CD4-positive, alpha-beta T cell treated with Interleukin-1 beta for 1 hour (primary cell): ENCODE data around the gene KANK4.
"Not testable (repeated sequence)": the region's sequence is repeated elsewhere in the genome, so short reads cannot be mapped to it uniquely, and the experiment has no call there.

Experiments used
- DNase-seq, 2 donors: peaks; one replicate each; pipeline ENCODE4 v3.0.0-alpha.2; 2020 to 2022

KANK4 gene

GRCh38 chr1:62271134-62271533 is 48.1 kb downstream of the KANK4 start:
- no peak for DNase-seq

- DNase-seq = no peak
These were observed 49.3 kb downstream of the KANK4 start for GRCh38 chr1:62269851-62270495.

- DNase-seq = no peak
These were observed 49.8 kb downstream of the KANK4 start for GRCh38 chr1:62269439-62269838.

GRCh38 chr1:62268315-62268714 is 50.9 kb downstream of the KANK4 start:
- DNase-seq = no peak

GRCh38 chr1:62265956-62266935 is 53.0 kb downstream of the KANK4 start:
- no peak for DNase-seq

GRCh38 chr1:62263814-62264353 is 55.4 kb downstream of the KANK4 start:
- DNase-seq = no peak

GRCh38 chr1:62263006-62263813 is 56.0 kb downstream of the KANK4 start:
- DNase-seq = no peak

GRCh38 chr1:62260688-62261087 is 58.5 kb downstream of the KANK4 start:
- DNase-seq = no peak

- no peak for DNase-seq
These were observed 59.7 kb downstream of the KANK4 start for GRCh38 chr1:62259551-62259950.

- no peak for DNase-seq
These were observed 69.0 kb downstream of the KANK4 start for GRCh38 chr1:62250126-62250726.

- DNase-seq = no peak
These were observed 71.7 kb downstream of the KANK4 start for GRCh38 chr1:62247391-62248168.

- no peak for DNase-seq
These were observed 74.0 kb downstream of the KANK4 start for GRCh38 chr1:62245201-62245600.

GRCh38 chr1:62244380-62244779 is 74.9 kb downstream of the KANK4 start:
- DNase-seq = not testable (repeated sequence)

GRCh38 chr1:62241371-62242131 is 77.7 kb downstream of the KANK4 start:
- DNase-seq = no peak

GRCh38 chr1:62240651-62241370 is 78.4 kb downstream of the KANK4 start:
- DNase-seq = no peak

GRCh38 chr1:62239652-62240403 is 79.4 kb downstream of the KANK4 start:
- DNase-seq = not testable (repeated sequence)

GRCh38 chr1:62238507-62238906 is 80.7 kb downstream of the KANK4 start:
- no peak for DNase-seq

- DNase-seq = no peak
These were observed 81.3 kb downstream of the KANK4 start for GRCh38 chr1:62237950-62238374.

GRCh38 chr1:62237361-62237760 is 81.9 kb downstream of the KANK4 start:
- DNase-seq = no peak
